Transverse colon (tissue), 4 donors: ENCODE data around the gene GLO1.

Source experiments
- CTCF ChIP-seq, 5 experiments: fragments of 200-600 bp in 3 of 5; fragments of 450-650 bp in 2 of 5; sonication (generic) in 3 of 5; IDR thresholded peaks; 1 replicate in 2 of 5; 2 replicates in 3 of 5; pipeline ENCODE4 v1.5.1; 2016 to 2017; ENCODE audit warnings: antibody characterized with exemption in 5 of 5, inconsistent platforms in 3 of 5, mild to moderate bottlenecking in 2 of 5, moderate library complexity in 1 of 5
- EP300 ChIP-seq: sonication (generic); formaldehyde crosslinking; IDR thresholded peaks from one replicate; pipeline ENCODE4 v1.6.1; 2017; ENCODE audit warnings: antibody characterized with exemption, low read depth
- POLR2A ChIP-seq: fragments of 450-650 bp; IDR thresholded peaks from one replicate; pipeline ENCODE4 v1.6.1; 2016; ENCODE audit warnings: antibody characterized with exemption, mild to moderate bottlenecking, moderate library complexity
- POLR2AphosphoS5 ChIP-seq, 3 donors: sonication (generic); formaldehyde crosslinking; IDR thresholded peaks; one replicate each; pipeline ENCODE4 v1.6.1; 2016; ENCODE audit warnings: antibody characterized with exemption in 3 of 3

DNA sequence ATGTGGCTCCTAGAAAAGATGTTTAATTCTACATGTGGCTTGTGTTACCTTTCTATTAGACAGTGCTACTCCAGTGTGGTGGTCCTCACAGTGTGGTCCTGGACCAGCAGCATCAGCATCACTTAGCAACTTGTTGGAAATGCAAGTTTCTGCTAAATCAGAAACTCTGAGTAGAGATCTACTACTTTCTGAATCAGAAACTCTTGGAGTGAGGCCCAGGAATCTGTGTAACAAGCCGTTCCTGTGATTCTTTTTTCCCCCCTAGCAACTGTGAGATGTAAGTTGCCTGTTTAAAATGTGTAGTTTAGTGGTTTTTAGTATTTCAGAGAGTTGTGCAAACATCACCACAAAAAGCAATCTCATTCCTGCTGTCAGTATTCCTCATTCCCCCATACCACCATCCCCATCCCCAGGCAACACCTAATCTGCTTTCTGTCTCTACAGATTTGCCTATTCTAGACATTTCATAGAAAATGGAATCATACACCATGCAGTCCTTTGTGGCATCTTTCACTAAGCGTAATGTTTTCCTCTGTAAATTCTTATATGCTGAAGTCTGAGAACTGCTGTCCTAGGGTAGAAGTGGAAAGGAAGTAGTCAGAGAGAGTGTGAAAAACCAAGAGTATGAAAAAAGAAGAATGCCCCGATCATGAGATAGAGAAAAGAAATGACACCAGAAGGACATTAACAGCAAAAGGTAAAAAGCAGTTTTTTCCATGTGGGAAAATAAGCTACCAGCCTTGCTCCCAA lies 44.4 kb downstream of the GLO1 start:
- TF ChIP-seq CTCF (IDR thresholded peaks at IDR 0.05): no peak
- TF ChIP-seq POLR2AphosphoS5 (IDR thresholded peaks at IDR 0.05): no peak
- TF ChIP-seq EP300: no peak
- no peak for TF ChIP-seq POLR2A
